ENCODE data around the gene REEP1.

- TF ChIP-seq PAX5 (IDR thresholded peaks at IDR 0.05; ENCODE audit: insufficient read depth, low read length, severe bottlenecking): no peak
- no peak for TF ChIP-seq POLR2A (IDR thresholded peaks at IDR 0.05; ENCODE audit: low read depth, low read length)
- TF ChIP-seq POLR2AphosphoS5 (IDR thresholded peaks at IDR 0.05; ENCODE audit: low read depth, low read length): no peak
- no peak for TF ChIP-seq SPI1 (IDR thresholded peaks at IDR 0.05; ENCODE audit: low read depth, low read length)
These were observed 51.9 kb downstream of the REEP1 start for GRCh38 chr2:86285571-86285970.
